Type B pancreatic cell (in vitro differentiated cells): ENCODE results near the gene GRAMD1B. TPM values are rescaled to one million over a fixed set of nuclear protein-coding genes. Genes with fewer than 3 reads are reported as not detected.

Source experiments
- DNase-seq: peaks from one replicate; pipeline ENCODE4 v3.0.0; 2021; ENCODE audit warnings: mixed read lengths; ENCODE audit not compliant: unreplicated experiment; ENCODE audit errors: extremely low spot score
- H3K27ac Mint-ChIP-seq: 2 replicates; pipeline ENCODE4 v1.8.0; 2021; ENCODE audit warnings: mild to moderate bottlenecking, mixed read lengths
- H3K27me3 Mint-ChIP-seq: 2 replicates; pipeline ENCODE4 v1.8.0; 2021; ENCODE audit warnings: mixed read lengths
- H3K36me3 Mint-ChIP-seq: 2 replicates; pipeline ENCODE4 v1.8.0; 2021; ENCODE audit warnings: mixed read lengths
- H3K4me1 Mint-ChIP-seq: one replicate; pipeline ENCODE4 v1.8.0; 2021; ENCODE audit warnings: mixed read lengths; ENCODE audit not compliant: unreplicated experiment
- H3K4me3 Mint-ChIP-seq: 2 replicates; pipeline ENCODE4 v1.8.0; 2021; ENCODE audit warnings: mild to moderate bottlenecking, mixed read lengths
- H3K9me3 Mint-ChIP-seq: 2 replicates; pipeline ENCODE4 v1.8.0; 2021; ENCODE audit warnings: mixed read lengths
- CTCF ChIP-seq: fragments of 200-600 bp; sonication (generic); conservative IDR thresholded peaks from 2 replicates; pipeline ENCODE4 v1.5.0; 2021; ENCODE audit warnings: antibody characterized with exemption, mild to moderate bottlenecking
- total RNA-seq: library from RNA; stranded (reverse); gene quantifications from 2 replicates; pipeline ENCODE4 v1.2.1, GENCODE V29; 2021; ENCODE audit warnings: low replicate concordance

Gene GRAMD1B
- total RNA-seq, 1 donor from 2014 or later = 15.2 TPM

- H3K4me1 Mint-ChIP-seq = no peaks in the 10 kb centered on the region
- no peak overlapping the region for H3K27ac Mint-ChIP-seq
- no peaks in the 10 kb centered on the region for H3K9me3 Mint-ChIP-seq
- TF ChIP-seq CTCF = no peak
- H3K27me3 Mint-ChIP-seq = no peaks in the 10 kb centered on the region
- peaks cover 5% of the 10 kb centered on the region for H3K36me3 Mint-ChIP-seq
- no peak for DNase-seq
- H3K4me3 Mint-ChIP-seq = no peak overlapping the region
Observed at GRCh38 chr11:123608945-123609344, 178.9 kb downstream of the GRAMD1B start.

GRCh38 chr11:123611698-123612097, 181.6 kb downstream of the GRAMD1B start:
- no peak overlapping the region for H3K4me3 Mint-ChIP-seq
- TF ChIP-seq CTCF = no peak
- no peaks in the 10 kb centered on the region for H3K4me1 Mint-ChIP-seq
- no peak overlapping the region for H3K27ac Mint-ChIP-seq
- no peak for DNase-seq
- no peaks in the 10 kb centered on the region for H3K9me3 Mint-ChIP-seq
- no peaks in the 10 kb centered on the region for H3K27me3 Mint-ChIP-seq
- peaks cover 8% of the 10 kb centered on the region for H3K36me3 Mint-ChIP-seq

GRCh38 chr11:123616505-123617198, 186.6 kb downstream of the GRAMD1B start:
- Mint-ChIP-seq H3K4me1 (no peaks in the 10 kb centered on the region), H3K9me3 (no peaks in the 10 kb centered on the region), H3K27ac (no peak overlapping the region), H3K36me3 (peaks cover 3% of the 10 kb centered on the region), H3K27me3 (no peaks in the 10 kb centered on the region), H3K4me3 (no peak overlapping the region)
- no peak for DNase-seq
- no peak for TF ChIP-seq CTCF

GRCh38 chr11:123622576-123622975, 192.5 kb downstream of the GRAMD1B start:
- peaks cover 3% of the 10 kb centered on the region for H3K36me3 Mint-ChIP-seq
- DNase-seq = no peak
- H3K9me3 Mint-ChIP-seq = no peaks in the 10 kb centered on the region
- no peaks in the 10 kb centered on the region for H3K27me3 Mint-ChIP-seq
- no peak for TF ChIP-seq CTCF
- H3K27ac Mint-ChIP-seq = no peak overlapping the region
- no peaks in the 10 kb centered on the region for H3K4me1 Mint-ChIP-seq
- H3K4me3 Mint-ChIP-seq = no peak overlapping the region

- Mint-ChIP-seq H3K4me1 (peaks cover 3% of the 10 kb centered on the region), H3K4me3 (no peak overlapping the region), H3K27ac (no peak overlapping the region), H3K36me3 (peaks cover 3% of the 10 kb centered on the region), H3K27me3 (no peaks in the 10 kb centered on the region), H3K9me3 (no peaks in the 10 kb centered on the region)
- no peak for TF ChIP-seq CTCF
- no peak for DNase-seq
Observed at GRCh38 chr11:123624974-123625373, 194.9 kb downstream of the GRAMD1B start.
